Stimulated activated CD4-positive, alpha-beta T cell treated with anti-CD3 and anti-CD28 coated beads, TNF-alpha, amount 100 ng/mL, for 1 hour (primary cell): ENCODE data around the gene EEFSEC.

Experiments used
- DNase-seq, 3 donors: peaks; one replicate each; pipeline ENCODE4 v3.0.0-alpha.2; 2020; ENCODE audit warnings: low read depth in 3 of 3, low spot score in 1 of 3

The EEFSEC gene

GRCh38 chr3:128241741-128242140, 88.5 kb downstream of the EEFSEC start:
- DNase-seq = no peak

DNA sequence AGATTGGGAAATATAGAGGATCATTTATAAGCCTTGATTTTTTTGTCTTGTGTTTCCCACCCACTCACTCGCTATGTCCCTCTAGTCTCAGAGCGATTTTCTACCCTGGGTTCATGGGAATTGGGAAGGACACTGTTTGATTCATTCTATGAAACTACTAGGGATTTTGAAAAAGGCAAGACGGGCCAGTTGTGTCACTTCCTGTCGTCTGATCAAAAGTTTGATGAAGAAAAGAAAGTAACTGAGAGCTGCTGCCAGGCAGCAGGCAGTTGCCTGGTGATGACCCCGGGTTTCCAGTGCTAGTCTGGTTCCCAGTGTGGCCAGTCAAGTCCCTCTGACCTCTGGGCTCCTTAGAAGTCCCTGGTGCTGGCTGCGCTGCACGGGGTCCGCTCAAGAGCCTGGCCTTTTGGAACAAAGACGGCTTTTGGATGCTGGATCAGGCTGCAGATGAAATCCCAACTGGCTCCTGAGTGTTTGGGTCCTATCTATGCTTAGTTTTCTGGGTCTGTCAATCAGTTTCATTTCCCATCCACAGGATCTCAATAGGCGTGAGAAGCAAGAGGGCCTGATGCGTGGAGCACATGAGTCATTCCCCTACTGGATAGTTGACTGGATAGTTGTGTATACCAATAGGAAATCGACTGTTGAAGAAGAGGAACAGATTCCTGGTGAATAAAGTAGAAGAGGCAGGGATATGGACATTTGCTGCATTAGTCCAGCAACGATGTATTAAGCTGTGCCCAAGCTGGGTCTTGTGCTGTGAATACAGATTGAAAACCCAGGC, 89.7 kb downstream of the EEFSEC start:
- DNase-seq = no peak

- no peak for DNase-seq
These were observed 90.6 kb downstream of the EEFSEC start for GRCh38 chr3:128243602-128244504.

- DNase-seq = no peak
These were observed 92.2 kb downstream of the EEFSEC start for GRCh38 chr3:128245460-128245859.

GRCh38 chr3:128247666-128248409, 94.6 kb downstream of the EEFSEC start:
- no peak for DNase-seq

GRCh38 chr3:128252083-128252482, 98.8 kb downstream of the EEFSEC start:
- DNase-seq = no peak

DNA sequence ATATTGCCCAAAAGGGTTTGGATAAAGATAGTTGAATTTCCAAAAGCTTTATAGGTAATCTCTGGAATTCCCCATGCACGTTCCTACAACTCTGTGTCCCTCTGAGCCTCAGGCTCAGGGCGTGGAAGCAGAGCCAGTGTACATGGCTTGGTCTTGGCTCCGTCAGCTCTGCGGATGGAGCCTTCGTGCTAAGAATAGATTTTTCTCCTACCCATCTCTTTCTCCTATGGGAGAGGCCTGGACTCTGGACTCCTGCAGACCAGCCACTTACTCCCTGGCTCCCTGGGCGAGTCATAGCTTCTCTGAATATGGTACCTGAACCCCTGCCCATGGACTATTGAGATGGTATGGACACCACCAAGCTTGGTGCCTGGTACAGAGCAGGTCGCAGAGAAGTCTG, 99.9 kb downstream of the EEFSEC start:
- DNase-seq = no peak

DNA sequence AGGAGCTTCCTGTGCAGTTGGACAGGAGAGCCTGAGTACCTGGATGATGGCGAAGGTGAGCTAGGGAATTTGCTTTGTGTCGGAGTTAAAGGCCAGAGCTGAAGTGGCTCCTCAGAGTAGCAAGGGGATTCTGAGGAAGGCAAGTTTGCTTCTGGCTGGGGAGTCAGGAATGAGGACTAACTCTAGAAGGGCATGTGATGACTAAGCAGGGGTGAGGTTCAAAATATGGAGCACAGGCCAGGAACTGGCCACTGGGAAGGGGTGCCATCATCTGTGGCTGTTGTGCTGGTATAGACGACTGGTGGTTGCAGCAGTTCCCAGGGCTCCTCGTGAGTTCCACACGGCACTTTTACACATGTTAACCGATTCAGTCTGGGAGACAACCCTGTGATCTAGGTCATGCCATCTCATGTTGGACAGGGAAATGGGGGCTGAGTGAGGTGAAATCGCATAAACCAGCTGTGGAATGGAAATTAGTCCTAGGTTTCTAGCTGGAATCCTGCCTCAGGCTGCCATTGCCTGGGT, 100.8 kb downstream of the EEFSEC start:
- no peak for DNase-seq

- no peak for DNase-seq
These were observed 101.7 kb downstream of the EEFSEC start for GRCh38 chr3:128254967-128255366.

GRCh38 chr3:128256131-128256530, 102.8 kb downstream of the EEFSEC start:
- no peak for DNase-seq

- DNase-seq = no peak
These were observed 104.4 kb downstream of the EEFSEC start for GRCh38 chr3:128257632-128258031.

GRCh38 chr3:128260275-128260674, 107.0 kb downstream of the EEFSEC start:
- DNase-seq = no peak

DNA sequence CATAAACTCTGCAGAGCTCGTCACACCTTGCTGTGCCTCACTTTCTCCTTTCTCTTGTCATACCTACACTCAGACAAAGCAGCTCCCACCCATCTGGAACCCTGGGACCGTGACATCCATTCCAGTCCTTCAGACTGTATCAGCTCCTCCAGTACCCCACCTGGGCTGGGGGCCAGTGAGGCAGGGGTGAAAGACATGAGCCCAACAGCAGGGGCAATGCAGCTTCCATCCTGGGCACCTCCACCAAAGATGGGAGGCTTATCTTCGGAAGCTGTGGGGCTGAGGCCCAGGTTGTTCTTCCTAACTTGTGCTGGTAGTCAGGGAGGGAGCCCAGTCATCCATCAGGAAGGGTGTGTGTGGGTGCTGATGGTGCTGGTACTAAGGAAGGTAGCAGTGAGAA, 109.2 kb downstream of the EEFSEC start:
- DNase-seq = no peak

DNA sequence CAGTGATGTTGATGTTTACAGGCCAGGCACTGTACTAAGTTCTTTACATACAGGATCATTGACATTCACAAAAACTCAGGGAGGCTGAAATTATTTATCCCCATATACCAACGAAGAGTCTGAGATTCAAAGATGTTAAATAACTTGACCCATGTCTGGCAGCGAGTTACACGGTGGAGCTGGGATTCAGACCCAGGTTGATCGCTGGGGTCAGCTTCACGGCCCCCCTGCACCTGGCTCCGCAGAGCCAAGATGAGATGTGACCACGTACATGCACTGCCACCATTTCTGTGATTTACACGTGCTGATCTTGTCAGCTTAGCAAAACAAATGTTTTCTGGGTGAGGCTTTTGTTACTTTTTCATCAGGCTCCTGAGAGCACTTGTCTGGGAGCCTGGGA, 109.8 kb downstream of the EEFSEC start:
- DNase-seq = no peak

DNA sequence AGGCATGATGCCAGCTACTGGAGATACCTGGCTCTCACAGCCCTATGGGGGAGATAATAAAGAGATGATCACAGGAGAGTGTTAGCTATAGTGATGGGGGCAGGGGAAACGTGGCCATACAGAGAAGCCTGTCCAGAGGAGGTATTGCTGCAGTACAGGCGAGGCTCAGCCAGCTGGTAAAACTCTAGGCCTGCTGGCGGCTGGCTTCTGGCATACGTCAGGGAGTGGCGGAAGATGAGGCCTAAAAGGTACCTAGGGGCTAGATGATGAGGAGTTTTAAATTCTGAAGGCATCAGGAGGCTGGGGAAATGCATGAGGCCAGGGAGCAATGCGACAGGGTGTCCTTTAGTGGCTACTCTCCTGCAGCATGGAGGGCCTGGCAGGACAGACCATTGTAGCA, 110.7 kb downstream of the EEFSEC start:
- DNase-seq = no peak

DNA sequence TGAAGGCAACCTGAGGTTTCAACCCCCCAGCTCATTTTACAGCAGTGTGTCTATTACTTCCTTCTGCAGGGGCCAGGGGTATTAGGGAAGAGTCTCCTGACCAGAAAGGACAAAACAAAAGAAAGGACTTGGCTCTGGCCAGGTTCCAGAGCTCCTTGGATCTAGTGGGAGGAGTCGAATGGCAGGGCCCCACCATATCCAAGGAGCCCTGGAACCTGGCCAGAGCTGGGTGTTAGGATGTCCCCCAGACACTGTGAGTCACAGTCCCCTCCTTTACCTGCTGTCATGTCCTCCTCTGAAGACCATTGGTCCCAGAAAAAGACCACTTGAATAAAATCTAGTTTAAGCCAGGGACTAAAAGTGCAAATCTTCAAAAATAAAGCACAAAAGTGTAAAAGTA, 113.2 kb downstream of the EEFSEC start:
- no peak for DNase-seq

- no peak for DNase-seq
These were observed 114.3 kb downstream of the EEFSEC start for GRCh38 chr3:128267541-128267940.

DNA sequence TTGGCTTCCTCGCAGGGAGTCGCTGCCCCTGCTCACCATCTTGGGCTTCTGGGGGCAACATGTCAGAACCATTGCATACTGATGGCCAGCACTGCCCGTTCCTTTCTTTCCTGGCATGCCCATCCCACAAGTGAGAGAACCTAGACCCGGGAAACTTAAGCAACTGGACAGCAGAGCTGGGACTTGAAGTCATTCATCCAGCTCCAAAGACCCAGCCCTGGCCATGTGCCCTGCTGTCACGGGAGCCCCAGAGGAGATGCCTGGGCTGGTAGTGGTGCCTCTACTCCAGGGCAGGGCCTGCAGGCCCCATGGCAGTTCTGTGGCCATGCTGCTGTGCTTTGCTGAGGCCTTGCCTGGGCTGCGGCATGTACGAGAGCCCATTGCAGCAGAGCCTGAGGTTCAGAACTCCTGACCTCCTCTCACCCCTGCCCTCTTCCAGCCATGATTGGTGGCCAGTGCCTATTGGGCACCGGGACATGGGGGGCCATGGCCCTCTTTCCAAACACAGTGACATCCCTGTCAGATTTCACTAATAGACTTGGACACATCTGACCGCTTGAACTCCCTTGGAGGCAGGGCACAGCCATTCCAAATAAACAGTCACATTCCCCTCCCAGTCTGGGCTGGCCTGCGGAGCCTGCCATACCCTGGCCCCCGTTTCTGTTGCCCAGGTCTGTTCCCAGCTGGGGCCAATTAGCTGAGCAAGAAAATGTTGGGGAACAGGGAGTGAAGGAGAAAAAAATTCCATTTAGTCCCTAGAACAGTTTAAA, 115.9 kb downstream of the EEFSEC start:
- no peak for DNase-seq

GRCh38 chr3:128269796-128270195, 116.5 kb downstream of the EEFSEC start:
- no peak for DNase-seq
